ENCODE results near the gene AP1S1. TPM values are rescaled to one million over a fixed set of nuclear protein-coding genes. Genes with fewer than 3 reads are reported as not detected.

AP1S1 gene
- total and polyA plus RNA-seq, 11 donors, result 9.9 to 41.8 (median 14.3) TPM

DNA sequence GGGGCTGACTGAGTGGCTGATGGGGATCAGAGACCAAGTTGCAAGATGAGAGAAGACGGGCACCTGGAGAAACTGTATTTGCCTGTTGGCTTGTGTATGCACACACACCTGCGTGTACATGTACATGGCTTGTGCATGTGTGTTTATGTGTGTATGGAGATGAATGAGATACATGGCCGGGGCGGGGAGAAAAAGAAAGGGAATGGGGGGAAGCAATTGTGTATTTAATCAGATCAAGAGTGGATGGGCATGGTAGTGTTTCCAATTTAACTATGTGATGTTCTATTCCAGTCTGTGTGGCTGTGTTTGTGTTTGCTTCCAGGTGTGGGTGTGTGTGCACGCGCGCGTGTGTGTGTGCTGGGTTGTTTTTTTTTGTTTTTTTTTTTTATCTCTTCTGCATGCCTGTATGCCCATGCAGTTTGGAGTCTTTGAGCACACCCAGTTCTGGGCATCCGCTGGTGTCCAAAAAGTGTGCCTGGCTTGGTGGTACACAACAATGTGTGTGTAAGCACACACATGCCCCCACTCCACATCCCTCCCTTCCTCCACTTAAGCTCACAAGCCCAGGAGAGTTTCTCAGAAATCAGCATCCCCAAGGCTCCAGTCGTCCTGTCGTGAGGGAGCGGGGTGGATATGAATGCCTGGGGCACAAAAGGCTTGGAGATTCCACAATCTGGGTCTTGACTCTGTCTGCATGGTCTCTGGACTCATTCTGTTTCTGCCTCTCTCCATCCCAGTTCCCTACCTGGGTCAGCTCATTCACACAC lies 13.6 kb downstream of the AP1S1 start:
- DNase-seq (no peak), ATAC-seq (no peak)
- Histone ChIP-seq H3K9me3 (no peaks in the 10 kb centered on the region), H3K36me3 (no peaks in the 10 kb centered on the region), H3K27me3 (peaks cover 64 to 99% (median 92%) of the 10 kb centered on the region in 9 donors), H3K4me1 (peaks cover 0 to 60% (median 41%) of the 10 kb centered on the region in 12 donors), H3K27ac (no peak overlapping the region), H3K4me3 (no peak overlapping the region)
- WGBS, 4 donors, result 3 to 5% (median 4%) methylated on average over 12 of the region's 12 CpGs
- TF ChIP-seq CTCF (IDR thresholded peaks at IDR 0.05), result no peak
- no peak for TF ChIP-seq POLR2A (IDR thresholded peaks at IDR 0.05)
- intact Hi-C loops (cut with DNase I), result loop anchor here in 2 of 10 donors (2.0 kb wide), 2 partner anchors 23 to 71 kb away; no protein-coding TSS in a partner anchor

DNA sequence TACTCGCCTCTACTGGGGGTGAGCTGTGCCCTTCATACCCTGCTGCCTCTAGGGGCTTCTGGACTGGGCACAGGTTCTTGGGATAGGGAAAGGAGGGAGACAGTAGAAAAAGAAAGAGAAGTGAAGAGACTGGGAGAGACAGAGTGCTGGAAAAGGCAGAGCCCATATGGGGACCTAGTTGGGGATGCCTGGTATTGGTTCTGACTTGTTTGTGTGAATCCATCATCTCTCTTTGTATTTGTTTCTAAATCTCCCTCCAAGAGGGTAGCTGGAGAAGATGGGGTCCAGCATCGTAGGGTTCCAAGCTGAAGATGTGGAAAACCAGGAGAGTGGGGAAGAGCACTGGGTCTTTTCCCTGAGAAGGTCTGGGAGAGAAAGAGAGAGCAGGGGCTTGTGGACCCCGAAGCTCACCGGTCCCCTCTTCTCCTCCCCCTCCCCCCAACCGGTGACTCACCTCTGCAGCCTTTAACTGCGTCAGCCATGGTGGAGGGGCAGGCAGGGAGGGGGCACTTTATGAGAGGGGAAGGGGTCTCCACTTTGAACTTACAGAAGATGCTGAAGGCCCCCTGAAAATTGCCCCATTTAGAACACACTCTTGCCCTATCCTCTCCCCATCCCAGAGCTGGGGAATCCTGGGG lies 14.3 kb downstream of the AP1S1 start:
- Histone ChIP-seq H3K4me1 (peaks cover 0 to 60% (median 43%) of the 10 kb centered on the region in 12 donors), H3K27me3 (peaks cover 69 to 100% (median 96%) of the 10 kb centered on the region in 9 donors), H3K36me3 (no peaks in the 10 kb centered on the region), H3K4me3 (no peak overlapping the region), H3K27ac (no peak overlapping the region), H3K9me3 (no peaks in the 10 kb centered on the region)
- intact Hi-C loops (cut with DNase I), result loop anchor here in 2 of 10 donors (2.0 kb wide), 2 partner anchors 24 to 72 kb away; no protein-coding TSS in a partner anchor
- no peak for DNase-seq
- 2 to 7% (median 5%) methylated on average over 6 of the region's 6 CpGs for WGBS, 4 donors
- ATAC-seq, result no peak
- no peak for TF ChIP-seq POLR2A (IDR thresholded peaks at IDR 0.05)

DNA sequence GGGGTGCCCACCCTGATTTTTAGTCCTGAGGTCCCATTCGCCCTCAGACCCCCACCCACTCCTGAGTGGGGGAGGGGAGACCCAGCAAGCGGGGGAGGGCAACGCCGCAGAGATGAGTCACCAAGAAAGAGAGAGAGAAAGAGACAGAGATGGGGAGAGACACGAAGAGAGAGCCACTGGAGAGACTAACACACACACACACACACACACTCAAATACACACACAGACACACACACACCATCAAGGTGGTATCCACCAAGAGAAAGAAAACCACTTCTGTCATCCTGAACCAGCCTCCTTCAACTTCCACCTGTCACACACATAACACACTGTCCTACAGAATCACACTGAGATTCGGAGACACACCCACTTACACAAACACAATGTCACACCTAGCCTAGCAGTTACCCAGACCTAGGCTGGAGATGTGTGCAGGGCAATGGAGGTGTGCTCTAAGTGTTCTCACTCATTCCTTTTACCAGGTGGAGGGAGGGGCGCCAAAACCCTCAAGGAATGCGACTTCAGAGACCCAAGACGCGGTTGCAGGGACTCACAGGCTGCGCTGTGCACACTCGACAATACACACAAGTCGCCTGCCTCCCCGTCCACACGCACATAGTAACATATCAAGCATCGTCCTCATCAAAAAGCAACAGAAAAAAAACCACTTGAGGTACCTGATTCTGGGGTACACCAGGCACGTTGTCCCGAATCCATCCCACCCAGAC lies 15.0 kb downstream of the AP1S1 start:
- Histone ChIP-seq H3K36me3 (no peaks in the 10 kb centered on the region), H3K27me3 (peaks cover 69 to 100% (median 96%) of the 10 kb centered on the region in 9 donors), H3K4me3 (no peak overlapping the region), H3K9me3 (no peaks in the 10 kb centered on the region), H3K4me1 (peaks cover 0 to 60% (median 37%) of the 10 kb centered on the region in 12 donors), H3K27ac (no peak overlapping the region)
- WGBS, 4 donors, result 2 to 4% (median 2%) methylated on average over 18 of the region's 18 CpGs
- intact Hi-C loops (cut with DNase I), result loop anchor here in 2 of 10 donors (2.0 kb wide), 2 partner anchors 24 to 72 kb away; no protein-coding TSS in a partner anchor
- no peak for DNase-seq
- no peak for ATAC-seq
- no peak for TF ChIP-seq POLR2A (IDR thresholded peaks at IDR 0.05)
- no peak for TF ChIP-seq CTCF (IDR thresholded peaks at IDR 0.05)

DNA sequence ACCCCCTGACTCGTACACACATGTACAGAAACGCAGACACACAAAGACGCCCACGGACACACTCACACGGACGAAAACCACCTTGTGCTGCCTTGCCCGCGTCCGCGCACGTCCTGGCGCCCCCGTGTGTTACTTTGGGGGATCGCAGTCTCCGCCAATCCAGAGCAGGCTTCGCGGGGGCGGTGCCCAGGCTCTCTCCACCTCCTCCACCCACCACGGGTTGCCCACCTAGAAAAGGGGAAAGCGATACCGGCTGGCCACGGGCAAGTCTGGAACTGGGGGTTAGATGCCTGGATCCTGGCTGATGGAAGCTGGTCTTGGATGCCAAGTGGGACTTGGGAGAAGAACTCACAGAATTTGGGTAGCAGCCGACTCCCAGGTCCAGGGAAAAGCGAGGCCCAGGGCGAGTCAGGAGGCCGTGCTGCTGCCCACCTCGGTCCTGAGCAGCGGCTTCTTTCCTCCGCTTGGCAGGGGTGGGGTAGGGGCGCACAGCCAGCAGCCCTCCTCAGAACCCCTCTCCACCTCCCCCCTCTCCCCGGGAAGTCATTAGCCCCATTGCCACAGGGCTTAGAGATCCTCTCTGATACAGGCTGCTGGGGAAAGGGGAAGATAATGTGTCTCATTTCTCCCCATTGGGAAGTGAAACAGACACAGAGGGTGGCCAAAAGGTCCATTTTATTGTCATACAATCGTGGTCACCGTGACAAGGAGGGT lies 15.7 kb downstream of the AP1S1 start:
- ATAC-seq (peak in 3 of 4 donors; percentile 12 to 51 (median 41)), DNase-seq (peak; percentile 51 to 86 (median 71))
- Histone ChIP-seq H3K4me1 (peaks cover 0 to 55% (median 32%) of the 10 kb centered on the region in 12 donors), H3K36me3 (no peaks in the 10 kb centered on the region), H3K9me3 (no peaks in the 10 kb centered on the region), H3K4me3 (no peak overlapping the region), H3K27ac (no peak overlapping the region), H3K27me3 (peaks cover 71 to 100% (median 96%) of the 10 kb centered on the region in 9 donors)
- intact Hi-C loops (cut with DNase I), result loop anchor here in 2 of 10 donors (2.0 kb wide), 2 partner anchors 25 to 73 kb away; no protein-coding TSS in a partner anchor
- TF ChIP-seq POLR2A (IDR thresholded peaks at IDR 0.05), result no peak
- TF ChIP-seq CTCF (IDR thresholded peaks at IDR 0.05), result peak; percentile 77 to 88 (median 83)
- WGBS, 4 donors, result 1 to 4% (median 2%) methylated on average over 22 to 33 of the region's 33 CpGs

Measured in heart left ventricle (tissue), 16 donors.